Measurements from ENCODE around the gene CTAG1A.
"Not testable (repeated sequence)": the region's sequence is repeated elsewhere in the genome, so short reads cannot be mapped to it uniquely, and the experiment has no call there.

CTAG1A gene

GRCh38 chrX:154584585-154585183, at the start of gene CTAG1A:
CTAG1A (plus strand) TSS chrX:154585133; CDS start chrX:154585207, 74 bp downstream.
- DNase-seq (ENCODE audit: low read depth): not testable (repeated sequence)

GRCh38 chrX:154535892-154536291, 49.0 kb upstream of the CTAG1A start:
- no peak for DNase-seq (ENCODE audit: low read depth)

- no peak for DNase-seq (ENCODE audit: low read depth)
Measured at GRCh38 chrX:154539077-154539476, 45.9 kb upstream of the CTAG1A start.

- DNase-seq (ENCODE audit: low read depth): not testable (repeated sequence)
Measured at GRCh38 chrX:154540365-154540764, 44.6 kb upstream of the CTAG1A start.

- peak; percentile 29 for DNase-seq (ENCODE audit: low read depth)
Measured at GRCh38 chrX:154540897-154541535, 43.9 kb upstream of the CTAG1A start.

GRCh38 chrX:154541589-154541895, 43.4 kb upstream of the CTAG1A start:
- no peak for DNase-seq (ENCODE audit: low read depth)

GRCh38 chrX:154541896-154542722, 42.8 kb upstream of the CTAG1A start:
- DNase-seq (ENCODE audit: low read depth): peak; percentile 95

- DNase-seq (ENCODE audit: low read depth): no peak
Measured at GRCh38 chrX:154542723-154543424, 42.1 kb upstream of the CTAG1A start.

- DNase-seq (ENCODE audit: low read depth): no peak
Measured at GRCh38 chrX:154545673-154546274, 39.2 kb upstream of the CTAG1A start.

- peak; percentile 75 for DNase-seq (ENCODE audit: low read depth)
Measured at GRCh38 chrX:154546354-154547244, 38.3 kb upstream of the CTAG1A start, which contains the start of gene G6PD. G6PD (minus strand) TSS chrX:154546846; CDS start chrX:154546155, 691 bp downstream.

GRCh38 chrX:154547245-154548027, 37.5 kb upstream of the CTAG1A start, which contains the start of gene IKBKG:
IKBKG (plus strand) TSS chrX:154547620; CDS start chrX:154552003, 4,383 bp downstream.
- DNase-seq (ENCODE audit: low read depth): peak; percentile 91

- peak; percentile 47 for DNase-seq (ENCODE audit: low read depth)
Measured at GRCh38 chrX:154548028-154548316, 37.0 kb upstream of the CTAG1A start.

- DNase-seq (ENCODE audit: low read depth): peak; percentile 43
Measured at GRCh38 chrX:154549766-154550165, 35.2 kb upstream of the CTAG1A start.

GRCh38 chrX:154552112-154552806, 32.7 kb upstream of the CTAG1A start:
- DNase-seq (ENCODE audit: low read depth): not testable (repeated sequence)

- not testable (repeated sequence) for DNase-seq (ENCODE audit: low read depth)
Measured at GRCh38 chrX:154558060-154558690, 26.8 kb upstream of the CTAG1A start.

GRCh38 chrX:154558896-154559295, 26.0 kb upstream of the CTAG1A start:
- not testable (repeated sequence) for DNase-seq (ENCODE audit: low read depth)

- DNase-seq (ENCODE audit: low read depth): not testable (repeated sequence)
Measured at GRCh38 chrX:154560326-154560725, 24.6 kb upstream of the CTAG1A start.

GRCh38 chrX:154562295-154562694, 22.6 kb upstream of the CTAG1A start:
- not testable (repeated sequence) for DNase-seq (ENCODE audit: low read depth)

GRCh38 chrX:154570361-154570760, 14.6 kb upstream of the CTAG1A start:
- not testable (repeated sequence) for DNase-seq (ENCODE audit: low read depth)

All from EH (cell line).